NCI-H2029 treated with DMSO at 0.1 percent for 48 hours (cell line): ENCODE data around the gene SLC7A1.

Experiments used
- DNase-seq: peaks from one replicate; lab custom pipeline; 2025; lab: John Stamatoyannopoulos, UW

The SLC7A1 gene

GRCh38 chr13:29529754-29530153, 65.7 kb downstream of the SLC7A1 start:
- DNase-seq, result no peak

GRCh38 chr13:29527916-29528315, 67.6 kb downstream of the SLC7A1 start:
- DNase-seq, result no peak

GRCh38 chr13:29527511-29527910, 68.0 kb downstream of the SLC7A1 start:
- no peak for DNase-seq

GRCh38 chr13:29526741-29527140, 68.7 kb downstream of the SLC7A1 start:
- no peak for DNase-seq

- no peak for DNase-seq
Measured at GRCh38 chr13:29525757-29526156, 69.7 kb downstream of the SLC7A1 start.

- DNase-seq, result no peak
Measured at GRCh38 chr13:29524641-29525040, 70.8 kb downstream of the SLC7A1 start.

GRCh38 chr13:29524176-29524575, 71.3 kb downstream of the SLC7A1 start:
- DNase-seq, result no peak

- DNase-seq, result no peak
Measured at GRCh38 chr13:29523199-29523961, 72.1 kb downstream of the SLC7A1 start.

GRCh38 chr13:29522044-29522685, 73.3 kb downstream of the SLC7A1 start:
- no peak for DNase-seq

- DNase-seq, result no peak
Measured at GRCh38 chr13:29521336-29521735, 74.2 kb downstream of the SLC7A1 start.

- DNase-seq, result no peak
Measured at GRCh38 chr13:29520671-29521070, 74.8 kb downstream of the SLC7A1 start.

GRCh38 chr13:29519921-29520320, 75.6 kb downstream of the SLC7A1 start:
- DNase-seq, result no peak

- DNase-seq, result no peak
Measured at GRCh38 chr13:29516880-29517279, 78.6 kb downstream of the SLC7A1 start.

GRCh38 chr13:29516012-29516411, 79.5 kb downstream of the SLC7A1 start:
- no peak for DNase-seq

- DNase-seq, result no peak
Measured at GRCh38 chr13:29515372-29515771, 80.1 kb downstream of the SLC7A1 start.

GRCh38 chr13:29514720-29515310, 80.7 kb downstream of the SLC7A1 start:
- no peak for DNase-seq

GRCh38 chr13:29513981-29514719, 81.3 kb downstream of the SLC7A1 start:
- no peak for DNase-seq

GRCh38 chr13:29513002-29513980, 82.2 kb downstream of the SLC7A1 start:
- no peak for DNase-seq

GRCh38 chr13:29511980-29512379, 83.5 kb downstream of the SLC7A1 start:
- DNase-seq, result no peak

GRCh38 chr13:29511106-29511796, 84.2 kb downstream of the SLC7A1 start:
- DNase-seq, result no peak

- DNase-seq, result no peak
Measured at GRCh38 chr13:29510651-29511084, 84.8 kb downstream of the SLC7A1 start.
